Parathyroid adenoma (tissue), 2 donors: ENCODE measurements around the gene CCDC70.

Experiments
- H2AFZ ChIP-seq: fragments of 300-600 bp; sonication (generic); one replicate; pipeline ENCODE4 v1.7.0; 2017; ENCODE audit warnings: antibody characterized with exemption, mild to moderate bottlenecking
- H3K27ac ChIP-seq: fragments of 300-600 bp; sonication (generic); one replicate; pipeline ENCODE4 v1.7.0; 2017
- H3K27me3 ChIP-seq: fragments of 300-600 bp; sonication (generic); one replicate; pipeline ENCODE4 v1.7.0; 2017; ENCODE audit warnings: low read length; ENCODE audit not compliant: control insufficient read depth, insufficient read depth
- H3K36me3 ChIP-seq: fragments of 300-600 bp; sonication (generic); one replicate; pipeline ENCODE4 v1.7.0; 2017; ENCODE audit warnings: low read length; ENCODE audit not compliant: control insufficient read depth, insufficient read depth
- H3K4me1 ChIP-seq: fragments of 300-600 bp; sonication (generic); one replicate; pipeline ENCODE4 v1.7.0; 2017; ENCODE audit warnings: control low read depth
- H3K4me2 ChIP-seq: fragments of 300-600 bp; sonication (generic); one replicate; pipeline ENCODE4 v1.7.0; 2017; ENCODE audit warnings: low read length
- H3K4me3 ChIP-seq: fragments of 300-600 bp; sonication (generic); one replicate; pipeline ENCODE4 v1.7.0; 2017; ENCODE audit warnings: low read depth, low read length
- H3K79me2 ChIP-seq: fragments of 300-600 bp; sonication (generic); one replicate; pipeline ENCODE4 v1.7.0; 2017; ENCODE audit warnings: control low read depth
- H3K9ac ChIP-seq: fragments of 300-600 bp; sonication (generic); one replicate; pipeline ENCODE4 v1.7.0; 2017; ENCODE audit warnings: mild to moderate bottlenecking
- H3K9me3 ChIP-seq: fragments of 300-600 bp; sonication (generic); one replicate; pipeline ENCODE4 v1.7.0; 2017; ENCODE audit warnings: low read length; ENCODE audit not compliant: control insufficient read depth
- CTCF ChIP-seq: fragments of 300-600 bp; sonication (generic); IDR thresholded peaks from one replicate; pipeline ENCODE4 v1.7.0; 2017; ENCODE audit warnings: antibody characterized with exemption, mild to moderate bottlenecking
- donor health status: primary hyperparathyroidism.

CCDC70 gene

GRCh38 chr13:51833980-51834379, 27.8 kb upstream of the CCDC70 start:
- Histone ChIP-seq H3K9ac (no peak overlapping the region), H3K27me3 (no peaks in the 10 kb centered on the region), H3K4me2 (no peak overlapping the region), H3K36me3 (no peaks in the 10 kb centered on the region), H3K27ac (no peak overlapping the region), H2AFZ (no peak overlapping the region), H3K4me1 (no peaks in the 10 kb centered on the region), H3K9me3 (no peaks in the 10 kb centered on the region), H3K79me2 (no peaks in the 10 kb centered on the region), H3K4me3 (no peak overlapping the region)
- no peak for TF ChIP-seq CTCF

- no peaks in the 10 kb centered on the region for H3K9me3 ChIP-seq
- no peaks in the 10 kb centered on the region for H3K27me3 ChIP-seq
- H3K4me2 ChIP-seq = no peak overlapping the region
- H3K79me2 ChIP-seq = no peaks in the 10 kb centered on the region
- no peak for TF ChIP-seq CTCF
- no peaks in the 10 kb centered on the region for H3K36me3 ChIP-seq
- no peak overlapping the region for H3K27ac ChIP-seq
- no peak overlapping the region for H3K9ac ChIP-seq
- H3K4me1 ChIP-seq = no peaks in the 10 kb centered on the region
- no peak overlapping the region for H3K4me3 ChIP-seq
- no peak overlapping the region for H2AFZ ChIP-seq
Measured at GRCh38 chr13:51834581-51835171, 27.1 kb upstream of the CCDC70 start.

GRCh38 chr13:51837016-51837415, 24.8 kb upstream of the CCDC70 start:
- Histone ChIP-seq H3K4me2 (no peak overlapping the region), H2AFZ (no peak overlapping the region), H3K9me3 (no peaks in the 10 kb centered on the region), H3K4me1 (no peaks in the 10 kb centered on the region), H3K36me3 (no peaks in the 10 kb centered on the region), H3K79me2 (no peaks in the 10 kb centered on the region), H3K4me3 (no peak overlapping the region), H3K27me3 (no peaks in the 10 kb centered on the region), H3K27ac (no peak overlapping the region), H3K9ac (no peak overlapping the region)
- no peak for TF ChIP-seq CTCF

GRCh38 chr13:51838240-51838846, 23.4 kb upstream of the CCDC70 start:
- no peaks in the 10 kb centered on the region for H3K4me1 ChIP-seq
- no peak overlapping the region for H2AFZ ChIP-seq
- no peaks in the 10 kb centered on the region for H3K79me2 ChIP-seq
- no peak overlapping the region for H3K4me3 ChIP-seq
- H3K4me2 ChIP-seq = no peak overlapping the region
- H3K9me3 ChIP-seq = no peaks in the 10 kb centered on the region
- no peaks in the 10 kb centered on the region for H3K27me3 ChIP-seq
- H3K9ac ChIP-seq = no peak overlapping the region
- H3K36me3 ChIP-seq = no peaks in the 10 kb centered on the region
- no peak overlapping the region for H3K27ac ChIP-seq
- TF ChIP-seq CTCF = no peak
